HG02938 (cell line): ENCODE data around the gene SOHLH1.

ENCODE experiments used
- ATAC-seq: cut with Tn5 transposase; IDR thresholded peaks from one replicate; pipeline ENCODE4 v1.9.1; 2021; ENCODE audit warnings: mild to moderate bottlenecking, moderate library complexity; ENCODE audit not compliant: unreplicated experiment

SOHLH1 gene

DNA sequence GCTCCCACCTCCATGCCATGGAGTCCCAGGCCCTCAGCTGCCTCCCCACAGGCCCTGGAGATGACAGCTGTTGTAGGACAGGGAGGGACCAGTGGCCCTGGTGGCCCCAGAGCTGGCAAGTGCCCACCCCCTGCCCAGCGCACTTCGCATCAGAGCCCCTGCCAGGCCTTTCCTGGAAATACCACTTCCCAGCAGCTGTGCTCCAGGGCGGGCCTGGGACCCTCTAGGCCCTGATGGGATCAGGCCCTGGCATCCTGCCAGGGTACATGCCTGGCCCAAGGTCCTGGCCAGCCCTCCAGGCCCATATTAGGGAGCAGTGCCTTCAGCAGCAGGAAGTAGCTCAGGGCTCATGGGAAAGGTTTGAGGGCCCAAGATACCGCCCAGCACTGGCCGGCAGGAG is 5.2 kb upstream of the SOHLH1 start:
- no peak for ATAC-seq

DNA sequence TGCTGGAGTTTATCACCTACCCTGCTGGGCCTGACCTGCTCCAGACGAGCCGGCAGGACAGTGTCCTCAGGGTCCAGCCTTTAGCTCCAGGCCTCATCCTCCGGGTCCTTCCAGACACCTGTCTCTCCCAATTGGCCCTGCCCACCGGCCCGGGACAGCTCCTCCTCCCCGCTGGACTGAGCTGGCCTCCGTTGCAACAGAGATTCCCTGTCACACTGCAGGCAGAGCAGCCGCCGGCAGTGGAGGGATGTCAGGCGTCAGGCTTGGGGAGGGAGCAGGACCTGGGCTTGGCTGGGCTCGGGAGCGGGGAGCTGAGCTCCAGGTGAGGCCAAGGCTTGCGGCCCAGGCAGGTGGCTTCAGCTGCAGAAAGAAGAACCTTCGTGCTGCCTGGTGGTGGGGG is 4.4 kb upstream of the SOHLH1 start:
- no peak for ATAC-seq

DNA sequence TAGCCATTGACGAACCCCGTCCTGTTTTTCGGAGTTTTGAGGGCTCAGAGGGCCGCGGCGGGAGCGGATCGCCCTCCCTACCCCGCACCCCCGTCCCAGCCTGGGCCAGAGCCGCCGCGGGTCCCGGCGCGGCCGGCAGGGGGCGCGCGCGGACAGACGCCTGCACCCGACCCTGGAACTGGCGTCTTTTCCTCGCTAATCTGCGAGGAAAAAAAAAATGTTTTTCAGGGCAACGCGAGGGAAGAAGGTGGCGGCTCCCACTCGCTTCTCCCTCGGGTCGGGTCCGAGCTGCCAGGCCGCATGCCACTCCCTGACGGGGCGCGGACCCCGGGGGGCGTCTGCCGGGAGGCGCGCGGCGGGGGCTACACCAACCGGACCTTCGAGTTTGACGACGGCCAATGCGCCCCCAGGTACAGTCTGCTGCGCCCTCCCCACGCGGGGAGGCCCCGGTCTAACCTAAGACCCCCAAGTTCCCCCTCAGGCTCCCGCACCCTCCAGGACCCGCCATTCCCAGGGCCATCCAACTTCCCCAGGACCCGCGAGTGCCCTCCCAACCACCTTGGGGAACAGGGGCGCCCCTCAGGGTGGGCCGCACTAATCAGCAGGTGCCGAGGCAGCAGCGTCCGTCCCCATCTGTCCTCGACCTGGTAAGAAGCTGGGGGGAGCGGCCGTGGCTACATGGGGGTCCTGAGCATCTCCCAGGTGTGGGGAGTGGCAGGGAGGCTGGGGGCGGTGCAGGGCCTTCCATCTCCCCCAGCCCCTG is 2.9 kb upstream of the SOHLH1 start, which contains the start of gene KCNT1:
TSS of gene KCNT1 (plus strand) at position 227 of the 763 bp plus-strand sequence. CDS start at position 301, 74 bp downstream.
- no peak for ATAC-seq

DNA sequence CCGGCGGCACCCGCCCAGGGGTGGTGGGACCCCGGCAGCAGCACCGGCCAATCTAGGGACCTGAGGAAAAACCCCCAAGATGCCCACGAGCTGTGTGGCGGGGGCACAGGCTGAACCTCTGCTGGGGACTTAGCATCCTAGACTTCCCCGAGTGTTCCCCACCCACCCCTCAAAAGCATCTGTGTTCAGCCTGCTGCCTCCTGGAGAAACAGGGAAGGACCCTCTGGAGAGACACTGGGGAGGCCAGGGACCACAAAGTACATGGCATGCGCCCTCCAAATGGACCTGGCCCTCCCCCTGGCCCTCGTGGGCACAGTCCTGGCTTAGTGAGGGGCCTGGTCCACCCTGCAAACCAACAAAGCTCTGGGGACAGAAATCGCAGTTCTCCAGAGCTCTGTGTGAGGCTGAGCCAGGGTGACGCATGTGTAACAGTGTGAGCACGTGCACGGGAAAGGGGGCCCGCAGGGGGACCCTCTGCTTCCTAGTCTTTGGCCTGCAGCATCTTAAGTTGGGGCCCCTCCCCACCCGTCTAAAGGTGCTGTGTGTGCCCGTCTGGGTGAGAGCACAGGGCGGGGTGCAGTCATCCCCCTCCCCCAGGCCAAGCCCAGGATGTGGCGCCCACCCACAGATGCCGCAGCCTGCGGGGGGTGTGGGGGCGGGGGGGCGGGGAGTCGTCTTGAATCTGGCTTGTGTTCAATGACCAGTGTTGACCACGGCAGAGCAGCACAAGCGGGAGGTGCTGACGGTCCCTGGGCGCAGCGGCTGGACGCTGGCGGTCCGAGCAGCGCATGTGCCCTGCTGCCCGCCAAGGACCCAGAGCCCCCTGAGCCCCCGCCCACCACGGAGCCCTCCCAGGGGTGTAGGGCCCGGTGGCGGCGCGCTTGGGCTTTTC is 2.0 kb upstream of the SOHLH1 start:
- no peak for ATAC-seq

DNA sequence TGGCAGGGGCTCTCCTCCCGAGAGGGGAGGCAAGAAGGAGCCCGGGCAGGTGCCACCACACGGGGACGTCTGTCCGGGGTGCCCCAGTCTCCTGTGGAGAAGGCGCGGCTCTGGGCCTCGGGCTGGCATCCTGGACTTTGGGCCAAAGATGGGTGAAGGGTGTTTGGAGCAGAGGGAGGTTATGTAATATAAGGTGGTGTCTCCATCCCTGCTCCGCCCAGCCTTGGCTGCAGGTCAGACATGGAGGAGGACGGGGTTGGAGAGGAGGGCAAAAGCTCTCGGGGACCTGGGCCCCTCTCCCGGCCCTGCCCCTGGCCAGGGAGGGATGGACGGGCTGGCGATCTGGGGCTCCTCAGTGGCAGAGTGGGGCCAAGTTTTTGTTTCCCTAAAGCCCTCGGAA is 1.2 kb upstream of the SOHLH1 start:
- no peak for ATAC-seq

DNA sequence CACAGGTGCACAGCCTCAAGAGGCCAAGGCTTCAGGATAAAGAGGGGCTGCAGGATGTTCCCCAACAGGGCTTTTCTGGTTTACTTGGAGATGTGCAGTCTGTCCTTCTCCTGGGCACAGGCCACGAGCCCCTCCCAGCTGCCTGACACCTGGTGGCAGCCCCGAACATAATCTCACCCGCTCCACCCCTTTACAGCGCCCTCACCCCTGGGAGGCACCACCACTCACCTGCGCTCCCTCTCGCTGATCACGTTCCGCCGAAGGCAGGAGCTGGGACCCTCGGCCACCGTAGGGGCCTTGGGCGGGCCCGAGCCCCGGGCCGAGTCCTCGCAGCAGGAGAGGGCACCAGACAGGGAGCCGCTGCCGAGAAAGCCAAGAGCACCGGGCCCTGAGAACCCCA is 514 bp downstream of the SOHLH1 start:
- ATAC-seq: no peak

DNA sequence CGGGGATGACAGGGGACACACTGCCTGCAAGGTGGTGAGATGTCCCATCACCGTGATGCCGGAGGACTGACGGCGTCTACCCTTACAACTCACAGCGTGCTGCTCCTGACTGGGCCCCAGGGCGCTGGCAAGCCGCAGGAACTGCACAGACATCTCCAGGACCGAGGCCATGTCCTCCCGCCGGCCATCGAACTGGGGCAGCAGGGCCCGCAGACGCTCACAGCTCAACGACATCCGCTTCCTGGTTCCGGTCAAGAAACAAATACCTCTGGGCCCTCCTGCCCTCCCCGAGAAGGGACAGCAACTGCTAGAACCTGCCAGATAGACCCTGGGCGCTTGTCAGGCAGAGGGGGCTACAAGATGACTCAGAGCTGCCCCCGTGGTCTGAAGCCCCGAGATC is 1.0 kb downstream of the SOHLH1 start:
- no peak for ATAC-seq

DNA sequence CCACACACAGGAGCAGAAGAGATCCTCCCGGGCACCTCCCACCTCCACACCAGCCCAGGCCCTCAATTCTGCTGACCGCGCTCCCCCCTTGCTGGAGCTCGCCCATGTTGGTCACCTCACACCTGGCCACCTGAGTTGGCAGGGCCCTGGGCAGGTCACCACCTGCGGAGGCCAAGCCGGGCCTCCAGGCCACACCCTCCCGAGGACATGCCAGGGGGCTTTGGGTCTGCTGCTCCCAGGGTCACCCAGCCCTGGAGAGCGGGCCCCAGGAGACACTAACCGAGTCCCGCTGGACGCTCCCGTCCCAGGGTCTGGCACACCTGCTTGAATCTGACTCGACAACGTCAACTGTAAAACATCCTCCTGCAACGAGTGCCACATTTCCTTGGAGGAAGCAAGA is 2.1 kb downstream of the SOHLH1 start:
- no peak for ATAC-seq

DNA sequence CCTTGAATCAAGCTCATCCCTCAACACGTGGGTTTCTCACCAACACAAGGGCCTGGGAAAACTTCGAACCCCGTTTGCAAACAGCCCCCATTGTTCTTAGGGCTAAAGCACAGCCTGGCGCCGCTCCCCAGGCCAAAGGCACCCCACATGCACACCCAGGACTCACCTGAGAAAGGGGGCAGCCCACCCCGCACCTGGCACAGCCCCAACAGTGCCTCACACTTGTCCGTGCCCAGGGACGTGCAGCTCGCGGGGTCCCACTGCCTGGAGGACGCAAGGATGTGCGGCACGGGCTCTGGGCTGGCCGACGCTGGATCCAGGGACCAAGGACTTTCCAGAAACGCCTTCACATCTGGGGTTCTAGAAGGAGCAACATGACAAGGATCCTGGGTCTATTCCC is 2.8 kb downstream of the SOHLH1 start:
- ATAC-seq: no peak

DNA sequence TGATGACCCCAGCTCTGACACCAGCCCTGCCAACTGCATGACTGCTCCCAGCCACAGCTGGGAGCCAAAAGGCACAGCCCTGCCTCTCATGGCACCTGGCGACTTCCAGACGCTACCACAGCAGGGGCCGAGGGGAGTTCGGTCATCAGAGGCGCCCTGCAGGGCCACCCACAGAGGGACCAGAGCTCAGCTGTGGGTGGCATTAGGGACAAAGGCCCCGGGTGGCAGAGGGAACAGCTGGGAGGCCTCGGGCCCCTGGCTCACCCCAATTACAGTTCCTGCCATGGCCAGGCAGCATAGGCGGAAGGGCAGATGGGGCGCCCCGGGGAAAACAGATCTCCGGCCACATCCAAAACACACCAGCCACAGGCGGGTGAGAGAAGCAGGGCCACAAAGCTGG is 3.6 kb downstream of the SOHLH1 start:
- no peak for ATAC-seq

DNA sequence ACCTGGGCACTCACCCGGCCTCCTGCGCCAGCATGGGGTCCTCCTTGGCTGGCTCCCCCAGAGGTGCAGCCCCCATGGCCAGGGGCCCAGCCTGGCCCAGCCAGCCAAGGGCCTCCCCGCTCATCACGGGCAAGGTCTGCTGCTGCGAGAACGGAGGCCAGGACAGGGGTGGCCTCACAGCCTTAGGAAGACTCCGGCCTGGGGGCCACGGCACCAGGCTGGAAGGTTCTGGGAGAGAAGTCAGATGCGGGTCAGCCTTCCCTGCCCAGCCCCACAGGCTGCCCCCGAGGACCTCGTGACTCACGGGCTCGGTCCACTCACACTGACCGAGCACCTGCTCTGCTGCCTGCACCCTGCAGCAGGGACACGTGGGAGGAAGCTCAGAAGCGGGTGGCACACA is 4.2 kb downstream of the SOHLH1 start:
- no peak for ATAC-seq

DNA sequence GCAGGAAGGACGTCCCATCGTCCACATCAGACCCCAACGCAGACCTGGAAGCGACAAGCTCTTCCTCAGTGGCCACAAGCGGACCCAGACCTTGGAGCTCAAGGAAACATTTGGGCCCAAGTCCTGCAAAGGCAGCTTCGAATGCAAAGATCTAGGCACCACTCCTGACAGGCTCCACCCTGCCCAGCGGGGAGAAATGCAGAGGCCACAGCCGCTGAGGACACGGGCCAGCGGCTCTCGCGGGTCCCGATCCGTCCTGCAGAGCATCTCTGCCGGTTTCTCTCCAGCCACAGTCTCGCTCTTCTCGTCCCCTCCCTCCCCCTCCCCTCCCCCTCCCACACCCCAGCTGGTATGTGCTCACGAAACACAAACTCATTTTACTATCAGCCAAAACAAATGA is 4.9 kb downstream of the SOHLH1 start:
- ATAC-seq: no peak

DNA sequence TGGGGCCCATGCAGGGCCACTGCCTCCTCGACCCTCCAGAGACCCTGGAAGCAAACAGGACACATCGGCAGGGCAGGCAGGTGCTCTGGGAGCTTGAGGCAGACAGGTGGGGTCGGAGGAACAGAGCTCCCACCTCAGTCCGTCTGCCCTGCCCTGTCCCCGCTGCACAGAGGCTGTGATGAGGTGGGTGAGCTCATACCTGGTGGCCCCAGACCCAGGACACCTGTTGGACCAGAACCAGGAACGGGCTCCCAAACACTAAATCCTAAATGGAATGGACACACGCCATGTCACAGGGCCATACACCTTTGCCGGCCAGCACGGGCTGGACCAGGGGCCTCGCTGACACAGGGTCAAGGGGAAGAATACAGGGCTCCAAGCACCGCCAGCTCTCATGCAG is 5.5 kb downstream of the SOHLH1 start:
- ATAC-seq: no peak

DNA sequence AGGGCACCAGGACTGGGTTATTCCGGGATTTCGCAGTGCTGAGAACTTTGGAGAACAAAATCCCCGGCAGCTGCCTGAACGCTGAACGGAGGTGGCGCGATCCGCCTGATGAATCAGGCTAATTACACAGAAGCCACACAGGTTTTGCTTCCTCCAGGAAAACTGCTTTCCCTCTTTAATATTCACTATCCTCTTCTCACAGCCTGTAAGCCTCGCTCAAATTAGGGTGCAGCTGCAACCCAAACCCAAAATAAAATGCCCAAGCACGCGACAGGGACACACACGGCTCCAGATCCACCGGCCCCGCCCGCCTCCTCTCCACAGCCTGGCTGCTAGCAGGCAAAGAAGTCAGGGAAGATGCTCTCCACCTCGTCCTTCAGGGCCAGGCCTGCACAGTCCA is 6.0 kb downstream of the SOHLH1 start:
- ATAC-seq: no peak

DNA sequence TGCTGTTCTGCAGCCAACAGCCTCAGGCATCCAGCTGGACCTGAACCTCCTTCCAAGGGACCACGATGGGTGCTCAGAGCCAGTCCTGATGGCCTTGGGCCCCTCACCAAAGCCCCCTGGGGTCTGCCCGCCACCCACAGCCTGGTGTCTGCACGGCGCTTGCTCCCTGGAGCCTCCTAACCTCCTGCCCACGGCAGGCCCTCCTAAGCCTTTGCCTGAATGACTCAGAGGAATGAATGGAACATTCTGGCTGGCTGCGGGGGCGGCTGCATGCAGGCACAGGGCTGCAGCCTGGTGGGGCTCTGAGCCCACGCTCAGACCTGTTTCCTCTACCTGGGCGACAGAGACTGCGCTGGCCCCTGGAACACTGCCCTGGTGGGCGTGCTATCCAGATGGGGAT is 6.9 kb downstream of the SOHLH1 start:
- no peak for ATAC-seq

DNA sequence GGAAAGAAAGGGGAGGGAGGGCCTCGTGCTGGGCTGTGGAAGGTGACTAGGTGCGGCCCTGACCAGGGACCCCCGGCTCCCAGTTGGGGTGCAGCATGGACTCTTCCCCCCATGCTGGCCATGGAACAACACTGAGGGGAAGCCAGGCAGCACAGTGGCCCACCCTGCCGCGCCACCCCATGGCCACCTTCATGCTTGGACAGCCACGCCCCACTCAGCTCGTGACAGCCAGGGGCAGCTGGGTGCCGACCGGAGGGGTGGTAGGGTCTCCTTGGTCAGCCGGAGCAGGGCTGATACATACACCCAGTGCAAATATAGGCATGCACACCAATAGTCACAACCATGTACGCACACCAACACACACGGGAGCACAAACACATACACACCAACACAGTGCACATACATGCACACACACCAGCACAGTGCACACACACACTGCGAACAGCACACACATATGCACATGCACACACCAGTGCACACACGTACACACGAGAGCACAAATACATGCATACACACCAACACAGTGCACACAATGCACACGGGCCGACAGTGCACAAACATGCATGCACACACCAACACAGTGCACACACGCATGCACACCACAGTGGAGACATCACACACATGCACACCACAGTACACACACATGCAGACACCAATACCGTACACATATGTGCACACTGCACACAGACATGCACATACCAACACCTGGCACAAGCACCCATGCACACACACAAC is 8.3 kb downstream of the SOHLH1 start:
- ATAC-seq: no peak

DNA sequence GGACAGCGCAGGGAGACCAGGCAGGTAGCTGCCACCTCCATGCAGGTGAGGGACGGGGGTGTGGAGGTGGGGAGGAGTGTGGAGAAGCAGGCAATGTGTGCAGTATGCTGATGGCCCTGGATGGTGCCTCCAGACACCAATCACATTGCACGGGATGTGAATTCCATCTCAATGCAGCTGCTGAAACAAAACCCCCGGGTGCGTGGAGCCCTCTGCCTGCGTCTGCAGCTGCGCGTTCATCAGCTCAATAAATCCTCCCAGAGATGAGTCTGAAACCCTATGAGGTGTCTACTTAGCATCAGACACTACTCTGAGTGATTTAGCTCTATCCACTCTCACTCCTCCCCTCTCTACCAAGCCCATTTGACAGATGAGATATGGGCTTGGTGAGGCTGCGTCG is 10.3 kb downstream of the SOHLH1 start:
- no peak for ATAC-seq

DNA sequence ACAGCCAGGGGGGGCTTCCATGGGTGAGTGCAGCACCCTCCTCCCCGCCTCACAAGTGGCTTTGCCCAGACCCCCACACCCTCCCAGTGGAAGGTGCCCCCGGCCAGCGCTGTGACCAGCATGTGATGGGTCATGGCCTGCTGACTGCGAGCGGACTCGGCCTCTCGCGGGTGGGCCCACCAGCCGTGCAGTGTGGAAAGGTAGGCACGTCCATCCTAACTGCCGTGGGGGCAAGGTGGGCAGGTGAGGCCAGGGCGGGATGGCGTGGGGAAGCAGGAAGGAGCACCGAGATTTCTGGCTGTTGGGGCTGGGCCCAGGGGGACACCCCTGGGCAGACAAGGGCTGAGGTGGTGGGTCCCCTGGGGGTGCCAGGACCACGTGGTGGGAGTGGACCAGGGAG is 12.1 kb downstream of the SOHLH1 start:
- no peak for ATAC-seq

DNA sequence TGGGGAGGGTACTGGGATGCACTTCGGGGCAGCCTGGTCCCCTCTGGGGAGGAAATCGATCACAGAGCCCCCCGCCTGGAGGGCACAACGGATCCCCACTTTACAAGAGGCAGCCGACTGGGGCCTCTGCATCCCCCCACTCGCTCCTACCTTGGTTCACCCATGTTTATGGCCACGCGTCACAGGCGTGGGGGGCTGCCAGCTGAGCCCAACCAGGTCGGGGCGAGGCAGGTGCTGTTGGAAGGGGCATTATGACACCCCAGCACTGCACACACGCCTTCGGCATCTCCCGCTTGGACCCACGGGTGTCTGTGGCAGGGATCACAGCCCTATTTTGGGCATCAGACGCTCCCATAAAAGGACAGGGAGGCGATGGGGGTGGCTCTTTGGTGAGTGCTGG is 14.6 kb downstream of the SOHLH1 start:
- ATAC-seq: no peak

DNA sequence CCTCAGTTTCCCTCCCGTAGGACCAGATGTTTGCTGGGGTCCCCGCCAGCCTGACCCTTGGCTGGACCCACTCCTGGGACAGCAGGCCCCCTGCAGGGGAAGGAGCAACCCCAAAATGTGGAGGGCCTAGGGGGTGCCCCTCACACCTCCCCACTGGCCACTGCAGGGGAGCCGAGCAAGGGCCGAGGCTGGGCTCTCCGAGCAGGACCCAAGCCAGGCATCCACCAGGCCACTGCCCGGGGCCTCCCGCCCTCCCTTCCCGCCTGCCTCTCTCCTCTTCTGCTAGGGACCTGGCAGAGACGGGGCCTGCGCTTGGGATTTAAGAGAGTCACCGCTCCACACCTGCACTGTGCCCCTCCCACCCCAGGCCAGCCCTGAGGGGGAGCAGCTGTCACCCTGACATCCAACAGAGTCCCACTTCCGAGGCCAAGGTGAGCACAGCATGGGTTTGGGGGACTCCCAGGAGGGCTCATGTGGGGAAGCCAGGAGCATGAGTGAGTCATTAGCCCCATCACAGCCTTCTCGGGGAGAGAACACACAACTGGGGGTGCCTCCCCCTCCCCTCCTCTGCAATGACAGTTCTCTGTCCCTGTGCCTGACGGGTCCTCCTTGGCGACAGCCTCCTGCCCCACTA is 15.8 kb downstream of the SOHLH1 start:
- ATAC-seq: no peak

DNA sequence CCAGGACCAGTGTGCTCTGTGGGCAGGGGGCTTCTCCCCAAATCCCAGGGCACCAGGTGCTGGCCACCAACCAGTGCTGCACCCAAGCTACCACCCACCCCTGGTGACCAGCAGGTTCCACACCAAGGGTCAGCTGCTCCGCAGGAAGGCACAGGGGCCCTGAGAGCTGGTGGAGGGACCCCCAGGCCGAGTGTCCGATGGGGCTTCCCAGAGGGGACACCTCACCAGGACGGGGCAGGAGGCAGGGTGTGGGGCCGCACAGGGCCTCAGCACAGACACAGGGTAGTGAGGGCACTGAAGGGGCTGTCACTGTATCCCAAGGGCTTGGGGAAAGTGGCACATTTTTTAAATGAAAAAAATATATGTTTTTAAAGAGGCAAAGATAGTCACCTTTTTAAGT is 18.1 kb downstream of the SOHLH1 start:
- ATAC-seq: no peak
